ENCODE results near the gene FRY. TPM values are rescaled to one million over a fixed set of nuclear protein-coding genes. Genes with fewer than 3 reads are reported as not detected.

The FRY gene
- total RNA-seq, 1 donor from 2014 or later = 38.8 TPM

DNA sequence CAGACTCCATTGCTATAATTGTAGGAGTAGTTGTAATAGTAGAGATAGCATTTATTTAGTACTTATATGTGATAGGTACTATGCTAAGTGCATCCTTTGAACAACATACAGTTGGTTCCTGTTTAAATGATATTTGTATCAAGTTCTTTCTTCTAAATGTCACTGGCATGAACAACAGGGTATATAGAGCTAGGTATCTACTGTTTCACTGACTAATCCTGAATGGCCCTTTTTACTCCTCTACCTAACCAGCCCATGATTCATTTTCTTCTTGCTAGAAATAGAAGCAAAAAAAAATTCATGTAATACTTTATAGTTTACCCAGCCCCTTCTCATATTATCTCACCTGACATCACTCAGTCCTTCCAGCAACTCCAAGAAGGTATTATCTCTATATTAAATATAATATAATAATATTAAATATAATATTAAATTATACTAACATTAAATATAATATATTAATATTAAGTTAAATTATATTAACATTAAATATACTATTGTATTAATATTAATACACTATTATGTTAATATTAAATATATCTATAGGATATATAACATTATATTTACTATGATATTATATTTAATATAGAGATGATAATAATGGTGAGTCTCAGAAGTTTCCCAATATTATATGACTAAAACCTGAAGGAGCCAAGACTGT lies 74.2 kb downstream of the FRY start:
- no peaks in the 10 kb centered on the region for H3K27me3 Mint-ChIP-seq (ENCODE audit: low read depth)
- H3K4me3 Mint-ChIP-seq (ENCODE audit: unreplicated experiment) = no peak overlapping the region
- no peaks in the 10 kb centered on the region for H3K9me3 Mint-ChIP-seq (ENCODE audit: low read depth)
- no peak for DNase-seq (ENCODE audit: low spot score)
- H3K27ac Mint-ChIP-seq (ENCODE audit: unreplicated experiment) = no peak overlapping the region
- TF ChIP-seq, protein P1, sequence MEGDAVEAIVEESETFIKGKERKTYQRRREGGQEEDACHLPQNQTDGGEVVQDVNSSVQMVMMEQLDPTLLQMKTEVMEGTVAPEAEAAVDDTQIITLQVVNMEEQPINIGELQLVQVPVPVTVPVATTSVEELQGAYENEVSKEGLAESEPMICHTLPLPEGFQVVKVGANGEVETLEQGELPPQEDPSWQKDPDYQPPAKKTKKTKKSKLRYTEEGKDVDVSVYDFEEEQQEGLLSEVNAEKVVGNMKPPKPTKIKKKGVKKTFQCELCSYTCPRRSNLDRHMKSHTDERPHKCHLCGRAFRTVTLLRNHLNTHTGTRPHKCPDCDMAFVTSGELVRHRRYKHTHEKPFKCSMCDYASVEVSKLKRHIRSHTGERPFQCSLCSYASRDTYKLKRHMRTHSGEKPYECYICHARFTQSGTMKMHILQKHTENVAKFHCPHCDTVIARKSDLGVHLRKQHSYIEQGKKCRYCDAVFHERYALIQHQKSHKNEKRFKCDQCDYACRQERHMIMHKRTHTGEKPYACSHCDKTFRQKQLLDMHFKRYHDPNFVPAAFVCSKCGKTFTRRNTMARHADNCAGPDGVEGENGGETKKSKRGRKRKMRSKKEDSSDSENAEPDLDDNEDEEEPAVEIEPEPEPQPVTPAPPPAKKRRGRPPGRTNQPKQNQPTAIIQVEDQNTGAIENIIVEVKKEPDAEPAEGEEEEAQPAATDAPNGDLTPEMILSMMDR (IDR thresholded peaks at IDR 0.05) = no peak
- H3K36me3 Mint-ChIP-seq (ENCODE audit: low read depth) = peaks cover 10% of the 10 kb centered on the region
- no peaks in the 10 kb centered on the region for H3K4me1 Mint-ChIP-seq (ENCODE audit: low read depth)

DNA sequence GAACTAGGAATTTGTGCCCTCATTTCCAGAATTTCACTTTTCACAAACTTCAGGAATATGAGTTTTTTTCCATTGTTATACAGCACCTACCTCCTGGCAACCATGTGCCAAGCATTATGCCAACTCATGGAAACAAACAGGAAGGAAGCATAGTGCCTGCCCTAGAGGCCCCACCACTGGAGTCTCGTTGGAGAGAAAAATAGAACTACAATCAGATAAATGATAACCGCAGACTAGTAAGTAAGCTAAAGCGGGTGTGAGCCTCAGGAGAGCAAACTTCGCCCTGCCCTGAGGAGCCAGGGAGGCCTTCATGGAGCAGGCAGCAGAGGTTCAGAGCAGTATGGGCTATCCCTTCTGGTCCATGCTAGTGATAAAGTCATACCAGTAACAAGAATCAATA lies 75.9 kb downstream of the FRY start:
- no peak for DNase-seq (ENCODE audit: low spot score)
- no peaks in the 10 kb centered on the region for H3K4me1 Mint-ChIP-seq (ENCODE audit: low read depth)
- no peak overlapping the region for H3K27ac Mint-ChIP-seq (ENCODE audit: unreplicated experiment)
- peaks cover 7% of the 10 kb centered on the region for H3K36me3 Mint-ChIP-seq (ENCODE audit: low read depth)
- TF ChIP-seq, protein P1 (IDR thresholded peaks at IDR 0.05) = no peak
- no peaks in the 10 kb centered on the region for H3K9me3 Mint-ChIP-seq (ENCODE audit: low read depth)
- H3K4me3 Mint-ChIP-seq (ENCODE audit: unreplicated experiment) = no peak overlapping the region
- no peaks in the 10 kb centered on the region for H3K27me3 Mint-ChIP-seq (ENCODE audit: low read depth)

DNA sequence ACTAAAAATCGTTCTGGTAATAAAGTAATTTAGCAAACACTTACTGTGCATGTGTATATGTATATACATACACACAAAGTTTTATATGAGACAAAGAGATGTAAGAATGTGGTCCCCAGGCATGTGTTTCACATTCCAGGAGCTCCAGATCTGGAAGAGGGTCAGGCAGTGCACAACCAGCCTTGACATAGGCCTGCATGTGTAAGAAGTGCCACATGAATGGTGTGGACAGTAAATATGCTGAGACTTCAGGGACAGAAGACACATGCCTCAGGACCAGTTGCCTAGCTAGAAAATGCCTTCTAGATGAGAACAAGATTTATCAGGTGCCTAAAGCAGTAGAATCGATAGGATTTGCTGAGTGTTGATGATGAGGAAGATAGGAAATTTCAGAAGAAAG lies 76.4 kb downstream of the FRY start:
- DNase-seq (ENCODE audit: low spot score) = no peak
- TF ChIP-seq, protein P1 (IDR thresholded peaks at IDR 0.05) = no peak
- no peaks in the 10 kb centered on the region for H3K9me3 Mint-ChIP-seq (ENCODE audit: low read depth)
- peaks cover 7% of the 10 kb centered on the region for H3K36me3 Mint-ChIP-seq (ENCODE audit: low read depth)
- H3K4me3 Mint-ChIP-seq (ENCODE audit: unreplicated experiment) = no peak overlapping the region
- no peaks in the 10 kb centered on the region for H3K27me3 Mint-ChIP-seq (ENCODE audit: low read depth)
- H3K27ac Mint-ChIP-seq (ENCODE audit: unreplicated experiment) = no peak overlapping the region
- no peaks in the 10 kb centered on the region for H3K4me1 Mint-ChIP-seq (ENCODE audit: low read depth)

DNA sequence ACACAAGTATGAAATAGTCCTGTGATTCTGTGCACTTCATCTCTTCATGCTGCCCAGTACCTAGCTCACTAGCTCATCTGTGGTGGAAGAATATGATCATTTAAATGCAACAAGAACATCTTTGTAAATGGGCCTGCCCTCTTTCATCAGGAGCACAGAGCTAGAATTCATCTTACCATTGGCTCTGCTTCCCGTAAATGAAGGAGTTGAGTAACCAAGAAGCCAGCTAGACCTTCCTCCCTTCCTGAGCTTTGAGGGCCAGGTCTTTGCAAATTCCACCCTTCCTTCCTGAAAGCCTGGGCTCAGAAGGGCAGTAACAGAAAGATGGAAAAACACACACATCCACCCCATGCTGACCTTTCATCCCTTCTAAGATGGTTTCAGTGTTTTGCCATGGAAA lies 82.0 kb downstream of the FRY start:
- no peaks in the 10 kb centered on the region for H3K27me3 Mint-ChIP-seq (ENCODE audit: low read depth)
- TF ChIP-seq, protein P1 (IDR thresholded peaks at IDR 0.05) = no peak
- H3K4me1 Mint-ChIP-seq (ENCODE audit: low read depth) = peaks cover 3% of the 10 kb centered on the region
- H3K27ac Mint-ChIP-seq (ENCODE audit: unreplicated experiment) = no peak overlapping the region
- no peak for DNase-seq (ENCODE audit: low spot score)
- H3K36me3 Mint-ChIP-seq (ENCODE audit: low read depth) = peaks cover 7% of the 10 kb centered on the region
- no peaks in the 10 kb centered on the region for H3K9me3 Mint-ChIP-seq (ENCODE audit: low read depth)
- no peak overlapping the region for H3K4me3 Mint-ChIP-seq (ENCODE audit: unreplicated experiment)

DNA sequence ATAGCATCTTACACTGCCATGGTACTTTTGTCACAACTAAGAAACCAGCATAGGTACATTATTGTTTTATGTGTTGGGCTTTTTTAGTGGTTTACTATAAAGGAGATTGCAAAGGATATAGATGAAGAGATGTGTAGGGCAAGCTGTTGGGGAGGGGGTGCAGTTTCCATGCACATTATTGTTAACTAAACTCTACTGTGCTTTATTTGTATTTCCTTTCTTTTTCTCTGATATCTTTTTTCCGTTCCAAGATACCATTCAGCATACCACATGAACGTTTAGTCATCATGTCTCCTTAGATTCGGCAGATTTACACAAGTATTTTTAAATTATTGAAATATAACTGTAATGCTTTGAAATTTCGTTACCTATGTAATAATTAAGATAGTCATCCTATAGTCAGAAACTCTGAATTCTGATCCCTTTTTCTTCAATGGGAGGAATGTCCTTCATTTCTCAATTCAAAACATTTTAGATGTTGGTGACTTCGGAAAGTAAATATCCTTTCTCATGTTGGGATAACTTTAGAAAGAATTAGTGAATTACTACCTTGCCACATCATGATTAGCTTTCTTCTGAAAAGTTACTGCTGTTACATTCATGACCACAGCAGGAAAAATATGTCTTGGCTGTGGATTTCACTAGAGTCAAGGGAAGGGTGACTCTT lies 82.8 kb downstream of the FRY start:
- Mint-ChIP-seq H3K36me3 (ENCODE audit: low read depth) (peaks cover 7% of the 10 kb centered on the region), H3K9me3 (ENCODE audit: low read depth) (no peaks in the 10 kb centered on the region), H3K27ac (ENCODE audit: unreplicated experiment) (no peak overlapping the region), H3K4me3 (ENCODE audit: unreplicated experiment) (no peak overlapping the region), H3K4me1 (ENCODE audit: low read depth) (peaks cover 4% of the 10 kb centered on the region), H3K27me3 (ENCODE audit: low read depth) (no peaks in the 10 kb centered on the region)
- DNase-seq (ENCODE audit: low spot score) = no peak
- TF ChIP-seq, protein P1 (IDR thresholded peaks at IDR 0.05) = no peak

Measured in chondrocyte (in vitro differentiated cells).